ENCODE data around the gene FAM151B. TPM values are rescaled to one million over a fixed set of nuclear protein-coding genes. Genes with fewer than 3 reads are reported as not detected.

FAM151B gene
- total RNA-seq, 1 donor from 2014 or later, result 0.29 TPM

DNA sequence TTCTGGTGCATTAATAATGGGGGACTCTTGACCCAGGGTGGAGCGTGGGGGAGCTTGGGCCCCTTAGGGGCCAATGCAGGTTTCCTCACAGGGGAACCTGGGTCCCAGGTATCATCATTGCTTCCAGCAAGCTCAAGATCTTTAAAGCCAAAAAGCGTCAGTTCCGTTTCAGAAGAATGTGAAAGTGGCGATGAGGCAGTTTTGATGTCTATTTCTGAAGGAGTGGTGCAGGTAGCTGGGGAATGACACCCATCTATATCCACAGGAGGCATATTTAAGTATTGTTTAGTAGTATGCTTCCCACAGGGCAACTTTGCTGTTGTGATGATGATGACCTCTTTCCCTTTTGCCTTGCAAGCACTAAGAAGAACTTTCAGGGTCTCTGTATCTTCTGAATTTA lies 71.3 kb downstream of the FAM151B start:
- Mint-ChIP-seq H3K36me3 (ENCODE audit: unreplicated experiment) (no peaks in the 10 kb centered on the region), H3K27me3 (ENCODE audit: unreplicated experiment) (peaks cover 1% of the 10 kb centered on the region), H3K9me3 (ENCODE audit: unreplicated experiment) (no peaks in the 10 kb centered on the region), H3K4me3 (ENCODE audit: unreplicated experiment) (no peak overlapping the region), H3K27ac (ENCODE audit: unreplicated experiment) (no peak overlapping the region), H3K4me1 (ENCODE audit: low read depth, unreplicated experiment) (no peaks in the 10 kb centered on the region)
- DNase-seq, result no peak
- TF ChIP-seq, protein P1, sequence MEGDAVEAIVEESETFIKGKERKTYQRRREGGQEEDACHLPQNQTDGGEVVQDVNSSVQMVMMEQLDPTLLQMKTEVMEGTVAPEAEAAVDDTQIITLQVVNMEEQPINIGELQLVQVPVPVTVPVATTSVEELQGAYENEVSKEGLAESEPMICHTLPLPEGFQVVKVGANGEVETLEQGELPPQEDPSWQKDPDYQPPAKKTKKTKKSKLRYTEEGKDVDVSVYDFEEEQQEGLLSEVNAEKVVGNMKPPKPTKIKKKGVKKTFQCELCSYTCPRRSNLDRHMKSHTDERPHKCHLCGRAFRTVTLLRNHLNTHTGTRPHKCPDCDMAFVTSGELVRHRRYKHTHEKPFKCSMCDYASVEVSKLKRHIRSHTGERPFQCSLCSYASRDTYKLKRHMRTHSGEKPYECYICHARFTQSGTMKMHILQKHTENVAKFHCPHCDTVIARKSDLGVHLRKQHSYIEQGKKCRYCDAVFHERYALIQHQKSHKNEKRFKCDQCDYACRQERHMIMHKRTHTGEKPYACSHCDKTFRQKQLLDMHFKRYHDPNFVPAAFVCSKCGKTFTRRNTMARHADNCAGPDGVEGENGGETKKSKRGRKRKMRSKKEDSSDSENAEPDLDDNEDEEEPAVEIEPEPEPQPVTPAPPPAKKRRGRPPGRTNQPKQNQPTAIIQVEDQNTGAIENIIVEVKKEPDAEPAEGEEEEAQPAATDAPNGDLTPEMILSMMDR (IDR thresholded peaks at IDR 0.05; ENCODE audit: partially characterized antibody, unreplicated experiment), result no peak

DNA sequence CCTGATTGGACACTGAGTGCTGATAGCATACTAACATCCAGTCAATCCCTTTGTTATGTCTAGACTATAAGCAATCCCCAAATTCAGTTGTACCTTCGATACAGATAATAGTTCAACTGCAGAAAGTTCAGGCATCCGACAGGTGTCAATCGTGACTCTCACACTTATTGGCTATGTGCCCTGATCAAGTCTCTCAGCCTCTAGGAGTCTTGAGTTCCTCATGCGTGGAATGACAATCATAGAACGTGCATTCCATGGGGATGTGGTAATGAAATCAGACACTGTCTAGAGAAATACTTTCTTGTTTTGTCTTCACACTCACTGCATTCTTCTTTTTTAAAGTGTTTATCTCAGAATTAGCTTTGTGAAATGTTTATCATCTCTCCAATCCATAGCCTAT lies 77.4 kb downstream of the FAM151B start:
- H3K27me3 Mint-ChIP-seq (ENCODE audit: unreplicated experiment), result peaks cover 7% of the 10 kb centered on the region

DNA sequence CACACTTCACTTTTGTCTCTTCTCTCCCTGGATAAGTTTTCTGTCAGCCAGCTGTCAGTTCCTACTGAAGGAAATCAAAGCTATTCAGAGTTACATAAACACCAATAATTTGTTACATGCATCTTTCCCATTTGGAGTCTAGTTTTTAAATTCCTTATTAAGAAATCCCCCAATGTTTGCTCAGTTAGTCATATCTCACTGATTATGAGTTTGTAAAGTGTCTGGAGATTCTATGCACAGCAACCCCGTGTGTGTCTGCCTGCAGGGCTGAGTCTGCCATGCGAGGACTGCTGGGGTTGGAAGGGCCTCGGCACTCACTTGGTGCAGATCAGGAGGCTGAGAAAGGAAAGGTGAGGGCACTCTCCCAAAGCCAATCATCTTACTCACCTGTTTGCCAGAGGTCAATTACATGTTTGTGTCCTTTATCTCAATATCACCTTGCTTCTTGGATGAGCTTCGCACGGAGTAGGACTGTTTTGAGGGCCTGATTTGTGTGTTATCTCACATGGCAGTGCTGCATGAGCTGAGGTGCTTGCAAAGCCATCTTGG lies 78.9 kb downstream of the FAM151B start:
- Mint-ChIP-seq H3K9me3 (ENCODE audit: unreplicated experiment) (no peaks in the 10 kb centered on the region), H3K27me3 (ENCODE audit: unreplicated experiment) (peaks cover 9% of the 10 kb centered on the region), H3K4me1 (ENCODE audit: low read depth, unreplicated experiment) (peaks cover 3% of the 10 kb centered on the region), H3K4me3 (ENCODE audit: unreplicated experiment) (no peak overlapping the region), H3K27ac (ENCODE audit: unreplicated experiment) (no peak overlapping the region), H3K36me3 (ENCODE audit: unreplicated experiment) (no peaks in the 10 kb centered on the region)
- no peak for DNase-seq
- TF ChIP-seq, protein P1 (IDR thresholded peaks at IDR 0.05; ENCODE audit: partially characterized antibody, unreplicated experiment), result no peak

More for the DNA sequence above, 77.4 kb downstream of the FAM151B start:
- H3K4me3 Mint-ChIP-seq (ENCODE audit: unreplicated experiment), result no peak overlapping the region
- no peaks in the 10 kb centered on the region for H3K36me3 Mint-ChIP-seq (ENCODE audit: unreplicated experiment)
- H3K4me1 Mint-ChIP-seq (ENCODE audit: low read depth, unreplicated experiment), result peaks cover 2% of the 10 kb centered on the region
- H3K9me3 Mint-ChIP-seq (ENCODE audit: unreplicated experiment), result no peaks in the 10 kb centered on the region
- no peak for DNase-seq
- TF ChIP-seq, protein P1 (IDR thresholded peaks at IDR 0.05; ENCODE audit: partially characterized antibody, unreplicated experiment), result no peak
- H3K27ac Mint-ChIP-seq (ENCODE audit: unreplicated experiment), result no peak overlapping the region

DNA sequence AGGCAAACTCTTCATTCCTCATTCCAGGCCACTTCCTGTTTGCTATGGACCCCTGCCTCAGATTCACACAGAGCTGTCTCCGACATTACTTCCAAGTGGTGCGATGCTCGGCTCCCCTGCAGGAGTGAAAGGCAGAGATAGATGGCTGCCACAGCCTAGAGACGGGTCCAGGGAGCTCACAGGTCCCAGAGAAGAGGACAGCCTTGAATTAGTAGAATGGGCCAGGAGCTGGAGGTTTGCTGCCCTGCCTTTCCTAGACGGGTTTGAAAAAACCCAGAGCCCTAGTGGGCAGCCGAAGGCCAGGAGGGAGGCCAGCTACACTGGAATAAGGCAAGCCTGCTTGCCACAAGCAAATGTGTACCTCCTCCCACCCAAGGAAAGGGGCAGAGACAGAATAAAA lies 80.4 kb downstream of the FAM151B start:
- H3K4me1 Mint-ChIP-seq (ENCODE audit: low read depth, unreplicated experiment), result peaks cover 3% of the 10 kb centered on the region
- H3K27me3 Mint-ChIP-seq (ENCODE audit: unreplicated experiment), result peaks cover 9% of the 10 kb centered on the region
- no peaks in the 10 kb centered on the region for H3K36me3 Mint-ChIP-seq (ENCODE audit: unreplicated experiment)
- DNase-seq, result no peak
- TF ChIP-seq, protein P1 (IDR thresholded peaks at IDR 0.05; ENCODE audit: partially characterized antibody, unreplicated experiment), result no peak
- H3K27ac Mint-ChIP-seq (ENCODE audit: unreplicated experiment), result no peak overlapping the region
- peak overlapping the region; percentile 80 for H3K4me3 Mint-ChIP-seq (ENCODE audit: unreplicated experiment)
- no peaks in the 10 kb centered on the region for H3K9me3 Mint-ChIP-seq (ENCODE audit: unreplicated experiment)

DNA sequence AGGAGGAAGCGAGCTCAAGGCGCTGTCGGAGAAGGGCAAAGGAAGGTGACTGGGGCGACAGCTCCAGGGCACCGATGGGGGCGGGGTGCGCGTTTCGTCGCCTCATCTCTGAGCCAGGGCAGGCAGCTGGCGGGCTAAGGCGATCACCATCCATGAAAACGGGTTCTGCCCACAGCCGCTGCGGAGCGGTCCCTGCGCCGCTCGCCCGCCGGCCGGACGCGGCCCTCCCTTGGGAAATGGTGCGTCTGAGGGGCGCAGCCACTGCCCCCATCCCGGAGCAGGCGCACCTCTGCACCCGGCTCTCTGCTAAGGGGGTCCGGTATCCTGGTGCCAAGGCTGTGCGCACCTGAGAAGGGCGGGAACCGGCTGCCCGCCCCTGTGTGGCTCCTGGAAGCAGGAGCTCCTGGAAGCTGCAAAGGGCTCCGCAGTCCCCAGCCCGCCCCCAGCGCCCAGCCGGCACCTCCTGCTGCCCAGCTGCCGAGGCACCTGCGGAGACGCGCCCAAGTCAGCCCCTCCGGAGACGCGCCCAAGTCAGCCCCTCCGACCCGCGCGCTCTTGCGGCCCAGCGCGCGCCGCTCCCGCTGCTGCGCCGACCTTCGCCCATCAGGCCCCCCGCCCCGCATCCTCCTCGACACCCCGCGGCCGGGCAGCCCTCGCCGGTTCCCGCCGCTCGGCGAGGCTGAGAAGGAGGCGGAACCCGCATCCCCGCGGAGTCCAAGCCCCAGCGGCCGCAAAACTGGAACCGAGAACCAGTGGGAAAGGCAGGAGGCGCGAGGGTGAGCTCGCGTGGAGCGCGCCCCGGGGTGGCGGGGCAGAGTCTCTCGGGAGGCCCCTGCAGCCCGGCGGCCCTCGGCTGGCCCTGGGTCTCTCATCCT lies 81.4 kb downstream of the FAM151B start:
- H3K4me3 Mint-ChIP-seq (ENCODE audit: unreplicated experiment), result peak overlapping the region; percentile 80
- peaks cover 3% of the 10 kb centered on the region for H3K4me1 Mint-ChIP-seq (ENCODE audit: low read depth, unreplicated experiment)
- DNase-seq, result peak; percentile 51

More for the DNA sequence above, 81.4 kb downstream of the FAM151B start:
- no peaks in the 10 kb centered on the region for H3K36me3 Mint-ChIP-seq (ENCODE audit: unreplicated experiment)
- H3K9me3 Mint-ChIP-seq (ENCODE audit: unreplicated experiment), result no peaks in the 10 kb centered on the region
- peaks cover 9% of the 10 kb centered on the region for H3K27me3 Mint-ChIP-seq (ENCODE audit: unreplicated experiment)
- TF ChIP-seq, protein P1 (IDR thresholded peaks at IDR 0.05; ENCODE audit: partially characterized antibody, unreplicated experiment), result no peak
- H3K27ac Mint-ChIP-seq (ENCODE audit: unreplicated experiment), result no peak overlapping the region

All from glutamatergic neuron (in vitro differentiated cells).